ENCODE results near the gene CFAP74. TPM values are rescaled to one million over a fixed set of nuclear protein-coding genes. Genes with fewer than 3 reads are reported as not detected.
A peak's percentile ranks its signal among the peaks of the same experiment; 100 is the strongest.

Gene CFAP74
- total RNA-seq, 1 experiment from 2014 or later, result not detected

GRCh38 chr1:1910651-1911331, 92.8 kb downstream of the CFAP74 start:
- H4K20me1 ChIP-seq (ENCODE audit: low read length), result no peaks in the 10 kb centered on the region
- H3K9me3 ChIP-seq (ENCODE audit: low read length), result no peaks in the 10 kb centered on the region
- no peaks in the 10 kb centered on the region for H3F3A ChIP-seq (ENCODE audit: low read length, unreplicated experiment)
- no peak overlapping the region for H3K4me3 ChIP-seq (ENCODE audit: low read length)
- BruUV-seq (replicated peaks), result no TSS peak
- H3K27me3 ChIP-seq (ENCODE audit: low read length), result no peaks in the 10 kb centered on the region
- CTCF ChIA-PET, result no interaction called here
- H3K27ac ChIP-seq (ENCODE audit: low read length), result no peak overlapping the region
- H3K4me2 ChIP-seq (ENCODE audit: low read length), result no peak overlapping the region
- POLR2A ChIA-PET (ENCODE audit: unreplicated experiment), result no interaction called here
- no peak overlapping the region for H2AFZ ChIP-seq (ENCODE audit: low read length)
- no peak overlapping the region for H3K9ac ChIP-seq (ENCODE audit: low read length)
- peaks cover 15% of the 10 kb centered on the region for H3K4me1 ChIP-seq (ENCODE audit: insufficient read depth, low read length)
- TF ChIP-seq EZH2 (IDR thresholded peaks at IDR 0.05; ENCODE audit: low read length, unreplicated experiment), result no peak
- no peak for TF ChIP-seq EZH2phosphoT487 (IDR thresholded peaks at IDR 0.05; ENCODE audit: borderline replicate concordance, low read length)
- no peak for TF ChIP-seq CTCF (conservative IDR thresholded peaks at IDR 0.05; ENCODE audit: low read depth, low read length)
- H3K36me3 ChIP-seq (ENCODE audit: low read depth, low read length), result no peaks in the 10 kb centered on the region
- no peak for ATAC-seq
- no peaks in the 10 kb centered on the region for H3K79me2 ChIP-seq (ENCODE audit: low read length)
- no peak for DNase-seq
- intact Hi-C loops (cut with micrococcal nuclease), result no loop called here
- no peaks in the 10 kb centered on the region for H3K9me2 ChIP-seq (replicated peaks; ENCODE audit: low read length)

GRCh38 chr1:1910033-1910465, 93.5 kb downstream of the CFAP74 start:
- Histone ChIP-seq H3K79me2 (ENCODE audit: low read length) (no peaks in the 10 kb centered on the region), H3K36me3 (ENCODE audit: low read depth, low read length) (no peaks in the 10 kb centered on the region), H3K9me2 (replicated peaks; ENCODE audit: low read length) (no peaks in the 10 kb centered on the region), H3K4me1 (ENCODE audit: insufficient read depth, low read length) (peaks cover 15% of the 10 kb centered on the region), H3F3A (ENCODE audit: low read length, unreplicated experiment) (no peaks in the 10 kb centered on the region), H3K27ac (ENCODE audit: low read length) (no peak overlapping the region), H2AFZ (ENCODE audit: low read length) (peak overlapping the region; percentile 79; the same call in 1 of the 2 replicates), H3K4me3 (ENCODE audit: low read length) (peak overlapping the region; percentile 68), H4K20me1 (ENCODE audit: low read length) (no peaks in the 10 kb centered on the region), H3K9me3 (ENCODE audit: low read length) (no peaks in the 10 kb centered on the region), H3K4me2 (ENCODE audit: low read length) (peak overlapping the region; percentile 91), H3K27me3 (ENCODE audit: low read length) (no peaks in the 10 kb centered on the region), H3K9ac (ENCODE audit: low read length) (peak overlapping the region; percentile 79)
- POLR2A ChIA-PET (ENCODE audit: unreplicated experiment), result interaction anchor here (0.6 kb wide), 1 partner anchor 9 kb away, joined by 47 read pairs; no protein-coding TSS in a partner anchor
- intact Hi-C loops (cut with micrococcal nuclease), result no loop called here
- BruUV-seq (replicated peaks), result no TSS peak
- no peak for DNase-seq
- ATAC-seq, result no peak
- CTCF ChIA-PET, result interaction anchor here (1.4 kb wide), 1 partner anchor 135 kb away, joined by 15 read pairs; no protein-coding TSS in a partner anchor
- TF ChIP-seq CTCF (conservative IDR thresholded peaks at IDR 0.05; ENCODE audit: low read depth, low read length), result no peak
- TF ChIP-seq EZH2 (IDR thresholded peaks at IDR 0.05; ENCODE audit: low read length, unreplicated experiment), result no peak
- no peak for TF ChIP-seq EZH2phosphoT487 (IDR thresholded peaks at IDR 0.05; ENCODE audit: borderline replicate concordance, low read length)

GRCh38 chr1:1908506-1908791, 95.1 kb downstream of the CFAP74 start:
- H3K4me3 ChIP-seq (ENCODE audit: low read length), result peak overlapping the region; percentile 87
- TF ChIP-seq EZH2 (IDR thresholded peaks at IDR 0.05; ENCODE audit: low read length, unreplicated experiment) (no peak), CTCF (conservative IDR thresholded peaks at IDR 0.05; ENCODE audit: low read depth, low read length) (no peak), EZH2phosphoT487 (IDR thresholded peaks at IDR 0.05; ENCODE audit: borderline replicate concordance, low read length) (no peak)
- POLR2A ChIA-PET (ENCODE audit: unreplicated experiment), result interaction anchor here (0.6 kb wide), 5 partner anchors 20 to 150 kb away, joined by 3 to 12 read pairs (median 5); no protein-coding TSS in a partner anchor
- H3K9me3 ChIP-seq (ENCODE audit: low read length), result no peaks in the 10 kb centered on the region
- peak overlapping the region; percentile 87 for H2AFZ ChIP-seq (ENCODE audit: low read length)
- BruUV-seq (replicated peaks), result no TSS peak
- CTCF ChIA-PET, result interaction anchor here (0.6 to 1.4 kb wide), 10 partner anchors 9 to 138 kb away, joined by 3 to 15 read pairs (median 5); no protein-coding TSS in a partner anchor
- H3K27me3 ChIP-seq (ENCODE audit: low read length), result no peaks in the 10 kb centered on the region
- ATAC-seq, result no peak; the same call in none of the 2 replicates
- H3K27ac ChIP-seq (ENCODE audit: low read length), result no peak overlapping the region
- H3K9me2 ChIP-seq (replicated peaks; ENCODE audit: low read length), result no peaks in the 10 kb centered on the region
- no peaks in the 10 kb centered on the region for H3K36me3 ChIP-seq (ENCODE audit: low read depth, low read length)
- intact Hi-C loops (cut with micrococcal nuclease), result loop anchor here (2.0 to 10.0 kb wide), 3 partner anchors 18 to 224 kb away; partner anchors contain the start of gene GNB1
- peaks cover 15% of the 10 kb centered on the region for H3K4me1 ChIP-seq (ENCODE audit: insufficient read depth, low read length)
- no peaks in the 10 kb centered on the region for H3F3A ChIP-seq (ENCODE audit: low read length, unreplicated experiment)
- no peaks in the 10 kb centered on the region for H3K79me2 ChIP-seq (ENCODE audit: low read length)
- no peaks in the 10 kb centered on the region for H4K20me1 ChIP-seq (ENCODE audit: low read length)
- H3K9ac ChIP-seq (ENCODE audit: low read length), result peak overlapping the region; percentile 83
- DNase-seq, result peak; percentile 27
- peak overlapping the region; percentile 94 for H3K4me2 ChIP-seq (ENCODE audit: low read length)

Data from PC-3 (cell line).